ENCODE data around the gene ITGAV.

ITGAV gene

DNA sequence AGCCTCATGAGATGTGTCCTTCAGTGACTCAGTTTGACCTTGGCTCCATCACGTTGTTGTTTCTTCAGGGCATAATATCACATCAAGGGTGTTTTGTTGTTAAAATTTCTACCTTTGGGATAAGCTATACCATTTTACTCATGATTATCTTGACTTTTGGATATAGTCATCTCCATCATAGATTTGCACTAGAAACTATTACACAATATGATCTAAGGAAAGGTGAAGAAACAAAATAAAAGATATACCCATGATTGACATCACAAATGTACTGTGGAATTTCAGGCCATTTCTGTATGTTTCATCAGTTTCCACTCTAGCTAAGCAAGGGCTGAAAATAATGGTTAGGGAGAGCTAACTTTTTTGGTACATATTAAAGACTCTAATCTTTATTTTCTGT lies 79.3 kb downstream of the ITGAV start:
- no peak for DNase-seq (ENCODE audit: low read depth)

DNA sequence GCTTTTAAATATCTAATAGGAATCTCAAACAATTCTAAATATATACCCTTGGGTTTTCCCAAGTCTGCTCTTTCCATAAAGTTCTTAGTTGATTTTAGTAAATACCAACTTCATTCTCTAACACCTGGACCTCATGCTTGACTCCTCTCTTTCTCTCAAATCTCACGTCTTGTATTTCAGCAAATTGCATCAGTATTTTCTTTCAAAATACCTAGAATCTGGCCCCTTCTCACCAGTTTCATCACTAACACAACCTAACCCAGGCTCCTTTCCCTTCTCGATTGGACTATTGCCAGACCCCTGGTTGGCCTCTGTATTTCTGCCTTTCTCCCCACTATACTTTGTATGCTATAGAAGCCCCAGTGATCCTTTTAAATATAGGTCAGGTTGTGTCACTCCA lies 81.0 kb downstream of the ITGAV start:
- DNase-seq (ENCODE audit: low read depth): no peak

DNA sequence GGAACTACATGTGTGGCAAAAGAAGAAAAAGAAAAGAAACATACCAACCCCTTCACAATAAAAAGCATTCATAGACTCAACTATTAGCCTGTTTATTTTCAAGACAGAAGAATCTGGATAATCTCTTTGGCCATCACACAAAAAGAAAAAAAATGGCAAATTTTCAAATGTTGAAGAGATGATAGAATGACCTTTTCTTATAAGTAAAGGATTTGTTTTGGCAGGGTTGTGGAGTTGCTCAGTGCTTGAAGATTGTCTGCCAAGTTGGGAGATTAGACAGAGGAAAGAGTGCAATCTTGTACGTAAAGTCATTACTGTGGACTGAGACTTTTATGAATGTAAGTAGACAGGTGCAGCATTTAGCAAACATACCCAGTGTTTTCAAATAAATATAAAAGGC lies 85.5 kb downstream of the ITGAV start:
- no peak for DNase-seq (ENCODE audit: low read depth)

DNA sequence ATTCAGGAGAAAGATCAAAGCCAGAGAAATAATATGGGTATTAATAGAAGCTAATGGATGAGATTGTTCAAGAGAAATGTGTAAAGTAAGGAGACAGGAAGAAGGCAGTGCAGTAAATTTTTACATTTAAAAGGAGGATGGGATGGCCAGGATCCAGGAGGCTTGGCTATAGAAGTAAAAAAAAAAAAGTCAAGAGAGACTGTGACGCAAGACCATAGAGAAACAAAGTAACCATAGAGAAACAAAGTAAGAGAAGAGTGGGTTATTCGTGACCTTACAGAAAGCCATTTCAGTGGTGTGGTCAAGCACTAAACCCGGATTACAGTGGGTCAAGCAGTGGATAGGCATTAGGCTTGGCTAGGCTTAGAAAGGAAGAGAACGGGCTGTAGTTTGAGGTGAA lies 93.5 kb downstream of the ITGAV start:
- DNase-seq (ENCODE audit: low read depth): no peak

DNA sequence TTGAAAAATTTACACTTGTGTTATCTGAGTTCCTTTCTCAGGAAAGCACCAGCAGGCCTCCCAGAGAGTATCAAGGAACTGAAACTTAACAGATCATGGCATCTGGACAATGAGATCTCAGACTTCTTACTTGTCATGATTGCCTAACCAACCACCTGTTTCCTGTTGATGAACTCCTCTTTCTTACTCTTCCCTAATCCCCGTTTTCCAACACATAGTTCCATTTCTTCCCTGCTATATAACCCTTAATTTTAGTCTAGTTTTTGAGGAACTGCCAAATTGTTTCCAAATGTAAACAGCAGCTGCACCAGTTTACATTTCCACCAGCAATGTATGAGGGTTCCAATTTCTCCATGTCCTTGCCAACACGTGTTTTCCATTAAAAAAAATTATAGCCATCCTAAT lies 98.0 kb downstream of the ITGAV start:
- no peak for DNase-seq (ENCODE audit: low read depth)

DNA sequence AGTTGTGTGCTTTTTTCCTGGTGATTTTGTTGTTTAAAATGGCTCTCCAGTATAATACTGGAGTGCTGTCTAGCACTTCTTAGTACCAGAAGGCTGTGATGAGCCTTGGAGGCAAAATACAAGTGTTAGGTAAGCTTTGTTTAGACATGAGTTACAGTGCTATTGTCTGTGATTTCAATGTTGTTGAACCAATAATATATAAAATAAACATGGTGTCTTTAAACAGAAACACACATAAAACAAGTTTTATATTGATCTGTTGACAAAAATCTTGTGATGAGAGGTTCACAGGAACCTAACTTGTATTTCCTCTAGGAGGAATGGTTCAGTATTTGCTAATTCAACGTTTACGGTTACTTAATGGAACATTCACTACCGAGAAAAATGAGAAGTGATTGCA lies 99.0 kb downstream of the ITGAV start:
- DNase-seq (ENCODE audit: low read depth): no peak

DNA sequence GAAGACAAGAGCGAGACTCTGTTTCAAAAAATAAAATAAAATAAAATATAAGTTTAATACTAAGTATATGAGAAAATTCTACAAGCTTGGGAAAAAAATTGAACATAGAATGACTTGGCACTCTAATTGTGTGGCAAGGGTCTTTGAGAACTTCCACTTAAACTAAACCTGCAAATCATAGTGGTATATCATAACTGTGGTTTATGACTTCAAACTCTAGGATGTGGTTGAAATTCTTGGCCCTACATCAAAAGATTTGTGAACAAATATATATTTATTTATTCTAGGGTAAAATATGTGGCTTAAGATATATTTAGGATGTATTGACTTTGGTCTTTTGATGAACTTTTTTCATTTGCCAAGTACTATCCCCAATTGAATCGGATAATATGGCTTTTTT lies 100.9 kb downstream of the ITGAV start:
- DNase-seq (ENCODE audit: low read depth): no peak

DNA sequence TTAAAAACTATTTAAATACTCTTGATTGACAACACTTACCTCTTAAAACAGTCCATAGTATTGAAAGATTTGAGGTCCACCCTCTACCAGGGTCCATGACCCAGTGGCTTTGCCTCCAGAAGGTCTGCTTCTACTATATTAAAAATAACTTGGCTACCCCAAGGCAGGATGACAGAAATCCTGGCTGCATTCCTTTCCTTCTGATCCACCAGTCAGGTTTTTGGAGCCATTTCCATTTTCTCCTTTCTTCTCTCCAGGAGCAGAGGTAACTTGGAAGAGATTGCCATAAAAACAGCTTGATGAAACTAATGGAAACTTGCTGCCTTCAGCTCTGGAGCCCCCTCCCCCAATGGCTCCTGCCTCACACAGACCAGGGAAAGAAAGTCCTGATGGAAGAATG lies 101.4 kb downstream of the ITGAV start:
- DNase-seq (ENCODE audit: low read depth): no peak

DNA sequence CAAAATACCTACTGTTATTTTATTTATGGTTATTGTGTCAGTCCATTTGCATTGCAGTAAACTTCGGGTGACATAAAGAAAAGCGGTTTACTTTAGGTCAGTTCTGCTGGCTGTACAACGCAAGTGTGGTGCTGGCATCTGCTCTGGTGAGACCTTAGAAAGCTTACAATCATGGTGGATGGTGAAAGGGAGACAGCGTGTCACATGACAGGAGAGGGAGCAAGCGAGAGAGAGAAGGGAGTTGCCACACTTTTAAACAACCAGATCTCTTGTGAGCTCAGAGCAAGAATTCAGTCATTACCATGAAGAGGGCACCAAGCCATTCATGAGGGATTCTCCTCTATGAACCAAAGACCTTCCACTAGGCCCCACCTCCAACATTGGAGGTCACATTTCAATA lies 102.0 kb downstream of the ITGAV start:
- DNase-seq (ENCODE audit: low read depth): no peak

DNA sequence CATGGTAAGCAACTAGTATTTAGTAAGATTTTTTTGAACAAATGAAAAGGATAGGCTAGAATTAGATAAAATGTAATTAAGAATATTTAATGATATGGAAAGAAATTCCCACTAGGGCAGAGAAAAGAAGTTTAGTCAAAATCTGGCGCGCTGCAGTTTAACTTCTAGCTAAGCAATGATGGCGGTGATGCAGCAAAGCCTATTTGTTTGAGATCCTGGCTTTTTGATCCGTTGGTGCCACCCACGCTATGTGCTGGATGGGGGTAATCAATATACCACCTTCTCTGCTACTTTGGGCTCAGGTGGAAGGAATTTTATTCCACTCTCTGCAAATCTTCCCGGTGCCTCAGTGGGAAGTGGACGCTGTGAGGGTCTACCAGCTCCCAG lies 103.6 kb downstream of the ITGAV start:
- no peak for DNase-seq (ENCODE audit: low read depth)

DNA sequence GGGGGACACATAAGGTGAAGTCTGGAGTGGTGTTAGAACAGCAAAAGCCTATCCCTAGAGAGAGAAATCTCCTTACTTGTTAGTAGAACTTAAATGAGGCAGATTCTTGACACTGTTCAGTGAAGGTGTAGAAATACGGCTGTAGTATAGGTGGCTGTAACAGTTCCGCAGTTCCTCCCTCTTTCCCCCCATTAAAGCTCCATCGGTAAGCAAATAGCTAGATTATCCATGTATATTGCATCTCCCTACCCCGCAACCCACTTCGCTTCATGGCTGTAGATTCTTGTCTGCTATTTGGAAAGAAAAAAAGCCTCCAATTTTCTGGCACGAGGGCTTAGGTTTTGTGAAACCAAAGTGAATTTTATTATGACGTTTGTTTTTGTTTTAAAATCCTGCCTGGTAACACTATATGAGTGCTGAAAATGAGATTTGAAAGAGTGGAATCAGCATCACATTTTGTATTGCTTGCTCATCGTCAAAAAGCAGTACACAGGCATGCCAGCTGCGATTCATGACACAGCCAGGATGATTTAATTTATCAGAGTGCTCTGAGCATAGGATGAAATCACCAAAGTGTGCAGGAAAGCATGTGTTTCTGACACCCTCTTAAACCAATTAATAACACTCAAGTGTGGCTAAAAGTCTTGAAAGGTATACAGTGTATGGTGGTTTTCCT lies 105.4 kb downstream of the ITGAV start:
- no peak for DNase-seq (ENCODE audit: low read depth)

DNA sequence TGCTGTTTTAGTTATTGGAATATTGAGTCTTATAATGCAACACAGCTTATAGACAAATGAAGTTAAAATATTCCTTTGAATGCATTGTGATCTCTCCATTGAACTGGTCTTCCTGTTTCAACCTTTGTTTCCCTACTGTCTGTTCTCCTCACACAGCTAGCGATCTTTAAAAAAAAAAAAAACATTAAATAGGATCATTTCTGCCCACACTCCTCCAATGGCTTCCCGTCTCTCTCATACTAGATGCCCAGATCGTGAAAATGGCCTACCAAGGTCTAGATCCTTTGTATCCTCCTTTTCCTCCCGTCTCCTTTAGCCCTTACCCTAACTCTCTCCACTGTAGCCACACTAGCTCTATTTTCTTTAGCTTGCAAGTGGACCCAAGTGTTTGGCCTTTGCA lies 106.4 kb downstream of the ITGAV start:
- DNase-seq (ENCODE audit: low read depth): no peak

DNA sequence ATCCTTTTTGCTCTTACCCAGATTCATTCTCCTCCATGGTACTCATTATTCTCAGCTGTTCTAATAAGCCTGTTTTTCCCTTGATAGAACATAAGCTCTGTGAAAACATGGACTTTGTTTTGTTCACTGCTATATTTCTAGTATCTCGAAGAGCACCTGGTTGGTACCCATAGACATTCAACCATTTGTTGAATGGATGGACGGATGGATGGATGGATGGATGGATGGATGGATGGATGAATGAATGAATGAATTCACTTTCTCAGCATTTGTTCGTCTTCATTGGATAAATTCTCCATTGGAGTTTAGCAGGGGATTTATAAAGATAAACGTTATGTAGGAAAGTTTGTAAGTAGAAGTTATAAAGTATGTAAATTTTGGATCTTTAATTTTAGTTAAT lies 106.9 kb downstream of the ITGAV start:
- DNase-seq (ENCODE audit: low read depth): no peak

DNA sequence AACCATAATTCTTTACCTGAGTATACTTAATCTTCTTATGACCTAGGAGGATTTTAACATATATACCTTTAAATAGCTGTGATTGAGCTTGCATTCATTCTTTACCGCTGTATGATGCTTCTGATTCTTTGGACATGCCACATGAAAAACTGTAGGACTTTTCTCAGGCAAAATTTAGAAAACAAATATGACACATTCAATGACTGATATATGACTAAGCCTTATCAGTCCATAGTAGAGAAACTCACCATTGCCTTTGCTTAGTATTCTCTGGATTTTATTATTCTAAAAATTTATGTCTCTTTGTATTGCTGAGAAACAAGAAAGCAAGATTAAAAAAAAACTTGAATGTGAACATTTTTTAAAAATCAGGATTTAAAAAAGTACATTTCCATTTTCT lies 107.7 kb downstream of the ITGAV start:
- DNase-seq (ENCODE audit: low read depth): no peak

DNA sequence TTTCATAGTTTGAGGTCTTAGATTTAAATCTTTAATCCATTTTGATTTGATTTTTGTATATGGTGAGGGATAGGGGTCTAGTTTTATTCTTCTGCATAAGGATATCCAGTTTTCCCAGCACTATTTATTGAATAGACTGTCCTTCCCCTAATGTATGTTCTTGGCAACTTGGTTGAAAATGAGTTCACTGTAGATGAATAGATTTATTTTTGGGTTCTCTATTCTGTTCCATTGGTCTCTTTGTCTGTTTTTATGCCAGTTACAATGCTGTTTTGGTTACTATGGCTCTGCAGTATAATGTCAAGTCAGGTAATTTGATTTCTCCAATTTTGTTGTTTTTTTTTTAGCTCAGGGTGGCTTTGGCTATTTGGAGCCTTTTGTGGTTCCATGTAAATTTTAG lies 109.9 kb downstream of the ITGAV start:
- no peak for DNase-seq (ENCODE audit: low read depth)

DNA sequence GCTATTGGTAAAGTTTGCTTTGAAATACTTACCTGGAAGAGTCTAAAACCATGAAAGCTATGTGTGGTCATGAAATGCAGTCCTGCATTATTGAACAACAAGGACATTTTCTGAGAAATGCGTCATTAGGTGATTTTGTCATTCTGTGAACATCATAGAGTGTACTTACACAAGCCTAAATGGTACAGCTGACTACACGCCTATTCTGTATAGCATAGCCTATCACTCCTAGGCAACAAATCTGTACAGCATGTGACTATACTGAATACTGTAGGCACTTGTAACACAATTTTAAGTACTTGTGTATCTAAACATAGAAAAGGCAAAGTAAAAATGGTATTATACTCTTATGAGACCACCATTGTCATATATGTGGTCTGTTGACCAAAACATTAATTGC lies 112.2 kb downstream of the ITGAV start:
- no peak for DNase-seq (ENCODE audit: low read depth)

DNA sequence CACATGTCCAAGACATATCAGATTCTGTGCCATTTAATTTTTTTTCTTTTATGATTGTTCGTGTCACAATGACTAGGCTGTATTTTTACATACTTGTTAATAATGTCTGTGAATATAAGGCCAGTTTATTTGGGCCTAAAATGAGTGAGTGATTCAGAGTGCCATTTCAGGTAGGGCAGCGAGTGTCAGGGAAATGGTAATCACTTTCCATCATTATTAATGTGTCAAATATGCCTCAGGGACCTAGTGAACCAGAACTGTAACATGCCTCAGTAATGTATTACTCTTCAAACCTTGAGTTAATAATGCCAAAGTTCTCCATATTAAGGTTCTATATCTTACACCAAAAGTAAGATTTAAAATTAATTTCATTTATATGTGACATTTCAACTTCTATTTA lies 112.6 kb downstream of the ITGAV start:
- DNase-seq (ENCODE audit: low read depth): no peak

DNA sequence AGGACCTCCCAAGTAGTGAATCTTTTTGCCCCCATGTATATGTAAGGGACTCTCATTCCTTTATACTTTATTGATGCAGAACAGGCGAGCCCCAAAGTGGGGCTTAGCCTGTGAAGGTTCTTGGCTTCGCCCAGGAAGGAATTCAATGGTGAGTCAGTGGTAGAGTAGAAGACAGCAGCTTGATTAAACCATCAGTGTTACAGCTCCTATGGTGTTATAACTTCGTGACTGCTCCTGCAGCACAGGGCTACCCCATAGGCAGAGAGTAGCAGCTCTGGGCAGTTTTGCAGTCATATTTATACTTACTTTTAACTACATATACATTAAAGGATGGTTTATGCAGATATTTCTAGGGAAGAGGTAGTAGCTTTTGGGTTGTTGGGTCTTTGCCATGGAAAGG lies 115.0 kb downstream of the ITGAV start:
- DNase-seq (ENCODE audit: low read depth): no peak

DNA sequence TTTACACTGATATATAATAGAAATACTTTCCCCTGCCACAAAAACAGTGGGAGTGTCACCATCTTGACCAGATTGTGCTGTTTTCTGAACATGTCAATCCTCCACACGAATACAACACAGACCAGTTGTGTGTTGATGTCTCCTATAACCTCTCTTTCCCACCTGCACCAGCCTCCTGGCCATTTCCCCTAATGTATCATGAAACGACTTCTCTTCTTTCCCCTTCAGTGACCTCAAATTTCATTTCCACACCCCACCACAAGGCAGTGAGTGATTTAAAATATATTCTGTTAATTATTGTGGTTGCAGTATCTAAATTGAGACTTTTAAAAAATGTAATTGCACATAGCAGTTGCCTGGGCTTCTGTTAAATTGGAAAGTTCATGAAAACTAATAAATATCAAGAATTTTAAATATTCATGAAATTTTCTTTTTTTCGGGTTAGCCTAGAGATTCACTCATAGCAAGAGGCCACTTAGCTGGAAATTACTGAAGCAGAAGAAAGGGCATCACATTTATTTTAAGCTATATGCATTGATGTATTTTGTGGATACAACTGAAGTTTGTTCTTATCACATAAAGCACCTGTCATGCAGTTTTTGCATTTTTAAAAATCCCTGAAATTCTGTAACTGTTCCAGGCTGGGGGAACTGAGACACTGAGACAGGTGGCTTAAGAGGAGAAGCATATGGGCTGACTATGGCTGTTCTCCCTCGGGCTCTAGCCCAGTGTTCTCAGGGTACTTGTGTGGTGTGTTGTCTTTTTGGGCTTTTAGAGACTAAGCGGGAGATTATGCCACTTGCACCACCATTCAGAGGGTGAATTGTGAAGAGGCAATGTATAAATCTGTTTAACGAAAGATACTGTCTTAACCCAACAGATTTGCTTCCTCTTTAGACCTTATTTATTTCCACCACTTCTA lies 119.9 kb downstream of the ITGAV start:
- no peak for DNase-seq (ENCODE audit: low read depth)

DNA sequence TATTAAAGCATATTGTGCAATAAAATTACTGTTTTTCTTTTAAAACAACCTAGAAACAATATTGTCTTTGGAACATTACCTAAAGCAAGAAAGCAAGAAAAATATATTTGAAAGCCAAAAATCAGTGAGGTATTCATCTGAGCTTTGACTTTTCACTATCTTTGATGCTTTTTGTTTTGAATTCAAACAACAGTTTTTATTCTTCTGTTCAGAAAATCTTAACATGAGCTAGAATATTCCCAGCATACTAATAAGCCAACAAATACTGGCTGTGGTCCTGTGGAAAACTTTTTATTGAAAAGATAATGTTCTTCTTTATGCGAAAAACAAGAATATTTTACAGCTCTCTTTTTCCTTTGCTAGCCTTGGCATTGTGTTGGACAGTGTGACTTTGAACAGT lies 123.8 kb downstream of the ITGAV start:
- DNase-seq (ENCODE audit: low read depth): no peak

DNA sequence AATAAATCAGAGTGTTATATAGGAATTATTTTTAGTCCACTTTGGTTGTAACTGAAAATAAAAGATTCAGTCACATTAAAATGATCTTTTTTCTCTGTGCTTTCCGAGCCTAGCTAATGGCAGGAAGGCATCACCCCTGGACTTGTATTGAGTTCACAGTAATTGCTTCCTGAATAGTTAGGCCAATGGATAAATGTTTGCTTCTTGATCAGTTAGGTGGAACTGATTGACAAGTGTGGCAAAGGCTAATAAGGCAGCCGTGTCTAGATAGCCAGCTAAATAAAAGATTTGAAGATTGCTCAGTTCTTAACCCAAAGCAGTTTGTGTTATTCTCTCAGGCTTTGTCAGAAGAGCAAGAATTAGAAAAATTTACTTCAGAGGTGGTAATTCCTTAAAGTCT lies 124.8 kb downstream of the ITGAV start:
- DNase-seq (ENCODE audit: low read depth): no peak

DNA sequence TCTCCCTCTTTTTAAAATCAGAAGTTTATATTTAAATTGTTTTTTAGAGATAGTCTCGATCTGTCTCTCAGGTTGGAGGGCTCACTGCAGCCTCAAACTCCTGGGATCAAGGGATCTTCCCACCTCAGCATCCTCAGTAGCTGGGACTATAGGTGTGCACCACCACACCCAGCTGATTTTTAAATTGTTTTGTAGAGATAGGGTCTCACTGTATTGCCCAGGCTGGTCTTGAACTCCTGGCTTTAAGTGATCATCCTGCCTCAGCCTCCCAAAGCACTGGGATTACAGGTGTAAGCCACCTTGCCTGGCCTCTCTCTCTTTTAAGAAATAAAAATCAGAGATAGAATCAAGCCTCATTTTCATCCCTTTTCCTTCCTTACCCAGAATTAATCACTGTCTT lies 126.1 kb downstream of the ITGAV start:
- no peak for DNase-seq (ENCODE audit: low read depth)

DNA sequence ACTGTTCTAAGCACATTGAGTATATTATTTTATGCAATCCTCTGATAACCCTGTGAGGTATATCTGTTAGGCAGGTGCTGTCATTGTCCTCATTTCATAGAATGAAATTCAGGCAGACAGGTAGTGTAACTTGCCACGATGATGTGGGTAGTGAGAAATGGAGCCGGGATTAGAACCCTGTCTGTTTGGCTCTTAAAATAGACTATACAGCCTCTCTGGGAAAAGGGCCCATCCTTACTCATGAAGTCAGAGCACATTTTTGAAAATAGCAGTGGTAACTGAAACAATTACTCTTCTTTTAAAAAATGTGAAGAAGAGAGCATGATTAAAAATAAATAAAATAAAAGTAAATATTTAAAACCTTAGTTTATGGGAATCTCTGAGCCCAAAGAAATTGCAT lies 127.0 kb downstream of the ITGAV start:
- DNase-seq (ENCODE audit: low read depth): no peak
